CD14-positive monocyte (primary cell): ENCODE results near the gene EPB41L2. TPM values are rescaled to one million over a fixed set of nuclear protein-coding genes. Genes with fewer than 3 reads are reported as not detected.

Experiments
- DNase-seq, 3 donors: peaks; one replicate each; pipeline ENCODE4 v3.0.0-alpha.2; 2011 to 2022
- H2AFZ ChIP-seq: 2 replicates; pipeline ENCODE4 v1.6.0; 2012; ENCODE audit warnings: mild to moderate bottlenecking, low read depth, low read length, inconsistent platforms; ENCODE audit not compliant: insufficient read depth, poor library complexity, severe bottlenecking
- H3K27ac ChIP-seq, 2 donors: 1 replicate in 1 of 2; 2 replicates in 1 of 2; pipeline ENCODE4 v1.5.1; 2012 to 2013; ENCODE audit warnings: low read length in 2 of 2, control low read depth in 1 of 2, inconsistent platforms in 1 of 2, low read depth in 1 of 2, mild to moderate bottlenecking in 1 of 2
- H3K27me3 ChIP-seq, 2 donors: one replicate each; pipeline versions ENCODE4 v1.6.0 to v1.6.1; 2011 to 2013; ENCODE audit warnings: low read length in 2 of 2; ENCODE audit not compliant: control insufficient read depth in 2 of 2, insufficient read depth in 2 of 2
- H3K36me3 ChIP-seq, 2 donors: replicated peaks in 1 of 2; 1 replicate in 1 of 2; 2 replicates in 1 of 2; pipeline versions ENCODE4 v1.5.1 to v1.6.1; 2012 to 2013; ENCODE audit warnings: low read length in 2 of 2, control low read depth in 1 of 2, inconsistent platforms in 1 of 2, mild to moderate bottlenecking in 1 of 2; ENCODE audit not compliant: insufficient read depth in 2 of 2, control insufficient read depth in 1 of 2
- H3K4me1 ChIP-seq, 2 donors: 1 replicate in 1 of 2; 2 replicates in 1 of 2; pipeline versions ENCODE4 v1.5.1 to v1.6.1; 2012 to 2013; ENCODE audit warnings: low read length in 2 of 2, control low read depth in 1 of 2, inconsistent platforms in 1 of 2, mild to moderate bottlenecking in 1 of 2, moderate library complexity in 1 of 2; ENCODE audit not compliant: insufficient read depth in 2 of 2, control insufficient read depth in 1 of 2
- H3K4me2 ChIP-seq: replicated peaks from 2 replicates; pipeline ENCODE3; 2012; ENCODE audit warnings: low read length, moderate library complexity, mild to moderate bottlenecking; ENCODE audit not compliant: poor library complexity, severe bottlenecking; ENCODE audit errors: extremely low read depth
- H3K4me3 ChIP-seq, 3 experiments: fragments of 200-600 bp in 1 of 3; sonication (generic) in 1 of 3; replicated peaks in 1 of 3; 1 replicate in 2 of 3; 2 replicates in 1 of 3; pipeline ENCODE4 v1.5.1; 2011 to 2013; ENCODE audit warnings: low read length in 3 of 3, mild to moderate bottlenecking in 3 of 3, control low read depth in 2 of 3, low read depth in 2 of 3, inconsistent platforms in 1 of 3, moderate library complexity in 1 of 3
- H3K79me2 ChIP-seq: 2 replicates; pipeline ENCODE4 v1.6.0; 2012; ENCODE audit warnings: mild to moderate bottlenecking, control low read depth, inconsistent platforms, low read length, moderate library complexity; ENCODE audit not compliant: insufficient read depth
- H3K9ac ChIP-seq: 2 replicates; pipeline ENCODE4 v1.6.0; 2017; ENCODE audit warnings: low read length, mild to moderate bottlenecking; ENCODE audit not compliant: insufficient read depth, poor library complexity, severe bottlenecking
- H3K9me3 ChIP-seq, 2 donors: replicated peaks in 1 of 2; 1 replicate in 1 of 2; 2 replicates in 1 of 2; pipeline versions ENCODE4 v1.5.1 to v1.6.1; 2012 to 2013; ENCODE audit warnings: low read length in 2 of 2, control low read depth in 1 of 2; ENCODE audit not compliant: control insufficient read depth in 1 of 2, insufficient read depth in 1 of 2
- H4K20me1 ChIP-seq: 2 replicates; pipeline ENCODE4 v1.6.0; 2012; ENCODE audit warnings: mild to moderate bottlenecking, low read length, control low read depth, moderate library complexity; ENCODE audit not compliant: insufficient read depth
- H3K27ac Mint-ChIP-seq, 7 donors: one replicate each; pipeline ENCODE4 v1.8.0; 2020; ENCODE audit warnings: mild to moderate bottlenecking in 7 of 7, mixed read lengths in 7 of 7, moderate library complexity in 6 of 7, inconsistent platforms in 2 of 7
- H3K27me3 Mint-ChIP-seq, 3 donors: one replicate each; pipeline ENCODE4 v1.8.0; 2021 to 2022; ENCODE audit warnings: low read depth in 3 of 3, mild to moderate bottlenecking in 3 of 3, mixed read lengths in 3 of 3, moderate library complexity in 3 of 3, inconsistent platforms in 1 of 3
- H3K36me3 Mint-ChIP-seq, 2 donors: one replicate each; pipeline ENCODE4 v1.8.0; 2020; ENCODE audit warnings: mixed read lengths in 2 of 2, inconsistent platforms in 1 of 2, mild to moderate bottlenecking in 1 of 2
- H3K4me1 Mint-ChIP-seq: one replicate; pipeline ENCODE4 v1.8.0; 2020; ENCODE audit warnings: mild to moderate bottlenecking, mixed read lengths
- H3K4me3 Mint-ChIP-seq, 2 donors: one replicate each; pipeline ENCODE4 v1.8.0; 2020; ENCODE audit warnings: mild to moderate bottlenecking in 2 of 2, mixed read lengths in 2 of 2, moderate library complexity in 1 of 2
- H3K9me3 Mint-ChIP-seq, 7 donors: one replicate each; pipeline ENCODE4 v1.8.0; 2020 to 2022; ENCODE audit warnings: mixed read lengths in 7 of 7, mild to moderate bottlenecking in 6 of 7, moderate library complexity in 6 of 7, inconsistent platforms in 2 of 7
- WGBS: methylation state at CpG from one replicate; pipeline ENCODE4 v1.1.5; 2013; ENCODE audit warnings: missing lambda C conversion rate; ENCODE audit not compliant: insufficient coverage; 5-methylcytosine and 5-hydroxymethylcytosine counted together
- intact Hi-C, 2 donors: fragments of 100-400 bp; cut with micrococcal nuclease; formaldehyde crosslinking; loops; one replicate each; pipeline versions ENCODE4 v1.15.0 to v1.15.1; 2023
- polyA plus RNA-seq, 3 donors: library from polyadenylated mRNA; depleted of rRNA in 1 of 3; unstranded in 2 of 3; stranded (reverse) in 1 of 3; fragments of 300-500 nt in 2 of 3; fragments of >200 nt in 1 of 3; fragmentation: Illumina TruSeq in 2 of 3; gene quantifications; 1 replicate in 2 of 3; 2 replicates in 1 of 3; pipeline ENCODE4 v1.2.3, GENCODE V29; 2012 to 2021
- TF ChIP-seq, protein P1 (sequence below): fragments of 200-600 bp; IDR thresholded peaks from one replicate; pipeline ENCODE4 v1.8.0; 2022; ENCODE audit warnings: antibody characterized with exemption, mild to moderate bottlenecking

Gene EPB41L2
- polyA plus RNA-seq, 3 donors, result 3.4 to 7.2 (median 4.6) TPM

GRCh38 chr6:130840050-130840449 lies 223.0 kb downstream of the EPB41L2 start:
- H4K20me1 ChIP-seq, result no peaks in the 10 kb centered on the region
- intact Hi-C loops, result loop anchor here in 1 of 2 donors (10.0 kb wide), 1 partner anchor 515 kb away; no protein-coding TSS in a partner anchor
- no peak overlapping the region for H3K4me2 ChIP-seq
- Mint-ChIP-seq H3K27ac (no peak overlapping the region), H3K9me3 (no peaks in the 10 kb centered on the region), H3K27me3 (no peaks in the 10 kb centered on the region), H3K36me3 (peaks cover 2 to 3% of the 10 kb centered on the region in 2 donors), H3K4me3 (no peak overlapping the region), H3K4me1 (peaks cover 10% of the 10 kb centered on the region)
- H3K27me3 ChIP-seq, result no peaks in the 10 kb centered on the region
- WGBS, result 100% methylated on average over 1 of the region's 2 CpGs
- no peak overlapping the region for H3K4me3 ChIP-seq
- no peaks in the 10 kb centered on the region for H3K79me2 ChIP-seq
- H3K9me3 ChIP-seq, result no peaks in the 10 kb centered on the region
- H2AFZ ChIP-seq, result no peak overlapping the region
- H3K36me3 ChIP-seq, result no peaks in the 10 kb centered on the region
- no peak overlapping the region for H3K27ac ChIP-seq
- DNase-seq, result no peak
- no peaks in the 10 kb centered on the region for H3K4me1 ChIP-seq
- TF ChIP-seq, protein P1, sequence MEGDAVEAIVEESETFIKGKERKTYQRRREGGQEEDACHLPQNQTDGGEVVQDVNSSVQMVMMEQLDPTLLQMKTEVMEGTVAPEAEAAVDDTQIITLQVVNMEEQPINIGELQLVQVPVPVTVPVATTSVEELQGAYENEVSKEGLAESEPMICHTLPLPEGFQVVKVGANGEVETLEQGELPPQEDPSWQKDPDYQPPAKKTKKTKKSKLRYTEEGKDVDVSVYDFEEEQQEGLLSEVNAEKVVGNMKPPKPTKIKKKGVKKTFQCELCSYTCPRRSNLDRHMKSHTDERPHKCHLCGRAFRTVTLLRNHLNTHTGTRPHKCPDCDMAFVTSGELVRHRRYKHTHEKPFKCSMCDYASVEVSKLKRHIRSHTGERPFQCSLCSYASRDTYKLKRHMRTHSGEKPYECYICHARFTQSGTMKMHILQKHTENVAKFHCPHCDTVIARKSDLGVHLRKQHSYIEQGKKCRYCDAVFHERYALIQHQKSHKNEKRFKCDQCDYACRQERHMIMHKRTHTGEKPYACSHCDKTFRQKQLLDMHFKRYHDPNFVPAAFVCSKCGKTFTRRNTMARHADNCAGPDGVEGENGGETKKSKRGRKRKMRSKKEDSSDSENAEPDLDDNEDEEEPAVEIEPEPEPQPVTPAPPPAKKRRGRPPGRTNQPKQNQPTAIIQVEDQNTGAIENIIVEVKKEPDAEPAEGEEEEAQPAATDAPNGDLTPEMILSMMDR, result no peak
- no peak overlapping the region for H3K9ac ChIP-seq

GRCh38 chr6:130839379-130839778 lies 223.7 kb downstream of the EPB41L2 start:
- TF ChIP-seq, protein P1, result no peak
- no peaks in the 10 kb centered on the region for H3K4me1 ChIP-seq
- peaks cover 2 to 3% of the 10 kb centered on the region in 2 donors for H3K36me3 Mint-ChIP-seq

More at GRCh38 chr6:130839379-130839778, 223.7 kb downstream of the EPB41L2 start:
- H3K36me3 ChIP-seq, result no peaks in the 10 kb centered on the region
- no peak overlapping the region for H3K4me2 ChIP-seq
- Mint-ChIP-seq H3K9me3 (no peaks in the 10 kb centered on the region), H3K27ac (no peak overlapping the region), H3K4me1 (peaks cover 10% of the 10 kb centered on the region), H3K27me3 (no peaks in the 10 kb centered on the region), H3K4me3 (no peak overlapping the region)
- no peaks in the 10 kb centered on the region for H3K9me3 ChIP-seq
- DNase-seq, result no peak
- intact Hi-C loops, result no loop called here
- H3K27ac ChIP-seq, result no peak overlapping the region
- H2AFZ ChIP-seq, result no peak overlapping the region
- H3K9ac ChIP-seq, result no peak overlapping the region
- no peaks in the 10 kb centered on the region for H3K79me2 ChIP-seq
- H4K20me1 ChIP-seq, result no peaks in the 10 kb centered on the region
- H3K27me3 ChIP-seq, result no peaks in the 10 kb centered on the region
- no CpG with 5 or more reads among the region's 2 CpGs for WGBS
- no peak overlapping the region for H3K4me3 ChIP-seq
